GM18502 (cell line): ENCODE data around the gene ADAMTS7.
"Not testable (repeated sequence)": the region's sequence is repeated elsewhere in the genome, so short reads cannot be mapped to it uniquely, and the experiment has no call there.

Experiments
- ATAC-seq: cut with Tn5 transposase; IDR thresholded peaks from one replicate; pipeline ENCODE4 v1.9.1; 2021; ENCODE audit warnings: mild to moderate bottlenecking; ENCODE audit not compliant: unreplicated experiment, poor library complexity

The ADAMTS7 gene

GRCh38 chr15:78755900-78756591, 55.2 kb downstream of the ADAMTS7 start:
- ATAC-seq: peak; percentile 47

- not testable (repeated sequence) for ATAC-seq
These were observed 56.5 kb downstream of the ADAMTS7 start for GRCh38 chr15:78754637-78755280.

- not testable (repeated sequence) for ATAC-seq
These were observed 57.3 kb downstream of the ADAMTS7 start for GRCh38 chr15:78753751-78754535.

- ATAC-seq: not testable (repeated sequence)
These were observed 58.0 kb downstream of the ADAMTS7 start for GRCh38 chr15:78753359-78753659.

GRCh38 chr15:78752492-78753358, 58.5 kb downstream of the ADAMTS7 start:
- ATAC-seq: no peak

GRCh38 chr15:78751602-78751979, 59.7 kb downstream of the ADAMTS7 start:
- ATAC-seq: no peak

- peak; percentile 87 for ATAC-seq
These were observed 60.2 kb downstream of the ADAMTS7 start for GRCh38 chr15:78750974-78751601.

GRCh38 chr15:78750566-78750965, 60.7 kb downstream of the ADAMTS7 start:
- no peak for ATAC-seq

- no peak for ATAC-seq
These were observed 61.4 kb downstream of the ADAMTS7 start for GRCh38 chr15:78749831-78750230.

- ATAC-seq: not testable (repeated sequence)
These were observed 63.4 kb downstream of the ADAMTS7 start for GRCh38 chr15:78747877-78748276.

- not testable (repeated sequence) for ATAC-seq
These were observed 69.6 kb downstream of the ADAMTS7 start for GRCh38 chr15:78741674-78742073.

GRCh38 chr15:78740904-78741274, 70.4 kb downstream of the ADAMTS7 start:
- no peak for ATAC-seq

- ATAC-seq: no peak
These were observed 71.0 kb downstream of the ADAMTS7 start for GRCh38 chr15:78739996-78740903.

- no peak for ATAC-seq
These were observed 72.1 kb downstream of the ADAMTS7 start for GRCh38 chr15:78739206-78739605.

- ATAC-seq: not testable (repeated sequence)
These were observed 73.2 kb downstream of the ADAMTS7 start for GRCh38 chr15:78737931-78738558.

GRCh38 chr15:78737187-78737820, 74.0 kb downstream of the ADAMTS7 start:
- no peak for ATAC-seq

GRCh38 chr15:78736286-78736685, 75.0 kb downstream of the ADAMTS7 start:
- ATAC-seq: not testable (repeated sequence)

- no peak for ATAC-seq
These were observed 76.7 kb downstream of the ADAMTS7 start for GRCh38 chr15:78734451-78735064.
